Measurements from ENCODE around the gene TLL2.

Gene TLL2

DNA sequence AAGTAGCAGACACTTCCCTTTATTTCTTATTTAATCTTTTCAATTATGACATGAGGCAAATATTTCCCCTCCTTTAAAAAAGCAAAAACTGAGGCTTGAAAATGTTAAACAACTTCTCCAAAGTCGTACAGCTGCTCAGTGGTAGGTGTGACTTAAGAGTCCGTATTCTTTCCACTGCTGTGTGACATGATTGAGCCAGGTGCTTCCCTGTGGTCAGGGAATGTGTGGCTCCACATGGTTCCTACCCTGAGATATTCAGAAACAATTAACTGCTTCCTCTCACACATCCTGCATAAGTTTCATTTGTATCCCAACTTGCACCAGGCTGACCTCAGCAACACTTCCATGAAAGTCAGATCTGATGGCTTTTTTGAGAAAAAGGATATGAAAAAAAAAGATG lies 168.5 kb downstream of the TLL2 start:
- H3K4me3 ChIP-seq (ENCODE audit: low read length), result no peak overlapping the region
- peaks cover 20% of the 10 kb centered on the region for H3K9me3 ChIP-seq (ENCODE audit: control insufficient read depth, low read length)
- H3K9ac ChIP-seq (ENCODE audit: low read length), result no peak overlapping the region
- DNase-seq (ENCODE audit: low read depth), result no peak
- H3K4me1 ChIP-seq (ENCODE audit: control insufficient read depth, insufficient read depth, low read length), result no peaks in the 10 kb centered on the region
- peaks cover 10% of the 10 kb centered on the region for H3K27me3 ChIP-seq (replicated peaks; ENCODE audit: control insufficient read depth, insufficient read depth, low read length)
- H3K36me3 ChIP-seq (ENCODE audit: control insufficient read depth, insufficient read depth, low read length, severe bottlenecking), result no peaks in the 10 kb centered on the region

DNA sequence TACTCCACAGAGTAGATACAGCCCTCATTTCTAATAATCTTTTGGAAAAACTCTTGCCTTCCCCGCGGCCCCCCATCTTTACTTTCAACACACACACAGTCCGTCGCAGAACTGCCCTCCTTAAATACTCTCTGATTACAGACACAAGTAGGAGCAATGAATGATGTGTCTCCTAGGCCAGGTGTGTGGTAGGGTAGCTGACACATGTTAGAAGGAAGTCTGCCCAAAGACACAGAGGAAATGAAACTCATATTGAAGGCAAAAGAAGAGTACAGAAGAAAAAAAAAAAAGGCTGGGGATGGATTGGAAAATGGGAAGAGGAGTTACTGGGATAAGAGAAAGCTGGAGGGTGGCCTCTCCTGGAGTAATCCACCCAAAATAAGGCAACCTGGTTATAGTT lies 169.5 kb downstream of the TLL2 start:
- H3K4me3 ChIP-seq (ENCODE audit: low read length), result no peak overlapping the region
- H3K27me3 ChIP-seq (replicated peaks; ENCODE audit: control insufficient read depth, insufficient read depth, low read length), result peaks cover 10% of the 10 kb centered on the region

DNA sequence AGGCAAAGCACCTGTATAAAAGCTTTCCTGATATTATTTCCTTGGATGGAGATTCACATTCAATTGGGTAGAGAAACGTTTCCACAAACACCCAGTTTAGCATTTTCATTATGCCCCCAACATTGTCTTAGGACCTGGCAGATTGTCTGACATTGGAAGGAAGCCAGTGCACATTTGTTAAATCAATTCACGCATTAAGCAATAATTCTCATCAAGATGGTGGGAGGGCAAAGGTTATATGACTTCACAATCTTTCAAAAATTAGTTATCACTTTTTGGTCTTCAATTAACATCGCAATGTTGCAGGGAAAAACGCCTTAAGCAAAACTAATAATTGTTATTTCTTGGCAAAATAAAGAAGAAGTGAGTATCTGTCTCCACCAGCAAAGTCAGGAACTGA lies 171.3 kb downstream of the TLL2 start:
- no peak overlapping the region for H3K4me3 ChIP-seq (ENCODE audit: low read length)
- H3K9ac ChIP-seq (ENCODE audit: low read length), result no peak overlapping the region
- H3K9me3 ChIP-seq (ENCODE audit: control insufficient read depth, low read length), result peaks cover 20% of the 10 kb centered on the region
- H3K4me1 ChIP-seq (ENCODE audit: control insufficient read depth, insufficient read depth, low read length), result no peaks in the 10 kb centered on the region
- H3K27me3 ChIP-seq (replicated peaks; ENCODE audit: control insufficient read depth, insufficient read depth, low read length), result peaks cover 22% of the 10 kb centered on the region
- DNase-seq (ENCODE audit: low read depth), result no peak
- no peaks in the 10 kb centered on the region for H3K36me3 ChIP-seq (ENCODE audit: control insufficient read depth, insufficient read depth, low read length, severe bottlenecking)

More for the DNA sequence above, 169.5 kb downstream of the TLL2 start:
- Histone ChIP-seq H3K9ac (ENCODE audit: low read length) (no peak overlapping the region), H3K4me1 (ENCODE audit: control insufficient read depth, insufficient read depth, low read length) (no peaks in the 10 kb centered on the region), H3K36me3 (ENCODE audit: control insufficient read depth, insufficient read depth, low read length, severe bottlenecking) (no peaks in the 10 kb centered on the region), H3K9me3 (ENCODE audit: control insufficient read depth, low read length) (peaks cover 20% of the 10 kb centered on the region)
- no peak for DNase-seq (ENCODE audit: low read depth)

DNA sequence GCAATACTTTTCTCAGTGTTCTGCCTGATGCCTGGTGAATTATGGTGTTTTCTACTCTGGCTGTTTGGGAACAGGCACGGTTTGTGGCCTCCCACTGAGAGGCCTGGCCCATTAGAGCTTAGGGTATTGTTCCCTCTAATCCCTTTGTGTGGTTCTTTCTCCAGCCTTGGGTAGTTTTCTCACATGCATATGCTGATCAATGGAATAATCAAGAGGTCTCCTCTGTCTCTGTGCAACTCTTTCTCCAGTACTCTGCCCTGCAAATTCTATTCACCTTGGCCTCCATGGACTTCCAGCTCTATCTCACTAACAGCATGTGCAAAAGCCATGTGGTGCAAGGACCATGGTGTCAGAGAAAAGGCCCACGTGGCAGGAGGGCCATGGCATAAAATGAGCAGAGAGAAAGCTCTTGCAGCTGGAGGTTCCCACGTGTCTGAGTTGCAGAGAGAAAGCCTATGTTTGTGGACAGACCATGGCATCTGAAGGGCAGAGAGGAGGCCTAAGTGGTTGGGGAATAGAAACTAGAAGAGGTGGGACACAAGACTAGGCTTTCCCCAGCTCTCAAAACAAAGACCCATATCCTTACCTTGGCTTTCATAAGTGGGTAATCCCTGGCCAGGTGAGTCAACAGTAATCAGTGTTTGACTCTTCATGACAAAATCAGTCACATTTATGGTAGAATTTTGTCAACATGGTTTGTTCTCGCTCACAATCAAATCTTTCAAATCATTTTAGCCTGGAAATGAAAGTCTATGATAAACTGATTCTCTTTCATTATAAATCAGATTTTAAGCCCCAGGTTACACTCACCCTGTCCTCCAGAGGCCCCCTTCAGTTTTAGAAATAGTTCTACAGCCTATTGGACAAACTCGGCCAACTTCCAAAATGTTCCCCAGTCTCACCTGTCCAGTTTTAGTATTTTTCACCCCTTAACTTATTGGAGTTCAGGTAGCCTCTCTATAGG lies 172.2 kb downstream of the TLL2 start:
- H3K4me1 ChIP-seq (ENCODE audit: control insufficient read depth, insufficient read depth, low read length), result no peaks in the 10 kb centered on the region
- no peak overlapping the region for H3K4me3 ChIP-seq (ENCODE audit: low read length)
- no peaks in the 10 kb centered on the region for H3K36me3 ChIP-seq (ENCODE audit: control insufficient read depth, insufficient read depth, low read length, severe bottlenecking)
- H3K27me3 ChIP-seq (replicated peaks; ENCODE audit: control insufficient read depth, insufficient read depth, low read length), result peaks cover 28% of the 10 kb centered on the region
- H3K9ac ChIP-seq (ENCODE audit: low read length), result no peak overlapping the region
- peaks cover 17% of the 10 kb centered on the region for H3K9me3 ChIP-seq (ENCODE audit: control insufficient read depth, low read length)
- no peak for DNase-seq (ENCODE audit: low read depth)

DNA sequence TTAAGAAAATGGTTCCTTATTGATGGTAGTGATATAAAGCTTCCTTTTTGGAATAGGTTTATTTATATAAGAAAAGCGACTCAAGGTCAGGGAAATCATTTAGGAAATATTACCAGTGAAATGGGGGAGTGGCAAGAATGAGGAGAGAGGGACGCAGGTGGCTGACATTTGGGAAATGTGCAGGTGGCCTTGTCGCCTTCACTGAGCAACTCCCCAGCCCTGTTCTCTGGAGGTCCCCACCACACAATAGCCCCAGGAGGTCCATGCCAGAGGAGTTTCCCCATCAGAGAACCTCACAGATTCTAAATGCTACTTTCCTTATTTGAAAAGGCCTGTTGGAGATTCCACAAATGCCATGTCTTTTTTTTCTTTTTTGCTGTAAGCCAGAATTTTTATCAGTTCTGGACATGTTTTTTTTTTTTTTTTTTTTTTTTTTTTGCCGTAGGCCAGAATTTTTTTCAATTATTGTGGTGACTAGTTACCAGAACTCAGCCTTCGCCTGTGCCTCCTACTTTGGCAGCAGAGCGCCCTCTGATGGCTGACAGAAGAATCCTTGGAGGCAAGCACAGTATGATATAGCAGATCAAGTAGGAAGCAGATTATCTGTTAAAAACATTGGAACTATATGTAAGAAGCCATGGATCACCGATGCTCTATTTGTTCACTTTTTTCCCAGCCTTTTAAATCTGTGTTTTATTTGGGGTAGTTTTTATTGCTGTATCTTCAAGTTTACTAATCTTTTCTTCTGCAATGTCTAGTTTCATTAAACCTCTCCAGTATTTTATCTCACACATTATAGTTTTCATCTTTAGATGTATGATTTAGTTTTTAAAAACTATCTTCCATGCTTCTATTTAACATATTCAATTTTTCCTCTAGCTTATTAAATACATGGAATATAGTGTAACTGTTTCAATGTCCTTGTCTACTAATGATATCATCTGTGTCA lies 173.5 kb downstream of the TLL2 start:
- Histone ChIP-seq H3K4me3 (ENCODE audit: low read length) (no peak overlapping the region), H3K36me3 (ENCODE audit: control insufficient read depth, insufficient read depth, low read length, severe bottlenecking) (no peaks in the 10 kb centered on the region)
- DNase-seq (ENCODE audit: low read depth), result peak; percentile 85

DNA sequence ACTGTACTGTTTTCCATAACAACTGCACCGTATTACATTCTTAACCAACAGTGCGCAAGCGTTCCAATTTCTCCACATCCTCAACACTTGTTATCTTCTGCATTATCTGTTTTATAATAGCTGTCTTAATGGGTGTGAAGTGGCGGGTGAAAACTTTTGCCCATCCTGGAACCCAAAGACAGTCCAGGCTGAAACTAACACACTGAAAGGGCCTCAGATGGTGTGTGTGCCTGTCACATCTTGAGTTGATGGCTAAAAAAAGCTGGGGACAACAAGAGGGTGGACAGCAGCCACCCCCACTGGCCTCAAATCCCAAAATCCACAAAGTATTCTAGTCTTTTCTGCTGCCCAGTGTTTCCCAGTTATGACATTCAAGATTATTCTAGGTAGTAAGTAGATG lies 174.3 kb downstream of the TLL2 start:
- Histone ChIP-seq H3K27me3 (replicated peaks; ENCODE audit: control insufficient read depth, insufficient read depth, low read length) (peaks cover 28% of the 10 kb centered on the region), H3K9ac (ENCODE audit: low read length) (no peak overlapping the region), H3K36me3 (ENCODE audit: control insufficient read depth, insufficient read depth, low read length, severe bottlenecking) (no peaks in the 10 kb centered on the region), H3K9me3 (ENCODE audit: control insufficient read depth, low read length) (no peaks in the 10 kb centered on the region), H3K4me3 (ENCODE audit: low read length) (no peak overlapping the region), H3K4me1 (ENCODE audit: control insufficient read depth, insufficient read depth, low read length) (no peaks in the 10 kb centered on the region)
- DNase-seq (ENCODE audit: low read depth), result no peak

More for the DNA sequence above, 173.5 kb downstream of the TLL2 start:
- H3K4me1 ChIP-seq (ENCODE audit: control insufficient read depth, insufficient read depth, low read length), result no peaks in the 10 kb centered on the region
- peaks cover 33% of the 10 kb centered on the region for H3K27me3 ChIP-seq (replicated peaks; ENCODE audit: control insufficient read depth, insufficient read depth, low read length)
- H3K9ac ChIP-seq (ENCODE audit: low read length), result no peak overlapping the region
- H3K9me3 ChIP-seq (ENCODE audit: control insufficient read depth, low read length), result peaks cover 4% of the 10 kb centered on the region

DNA sequence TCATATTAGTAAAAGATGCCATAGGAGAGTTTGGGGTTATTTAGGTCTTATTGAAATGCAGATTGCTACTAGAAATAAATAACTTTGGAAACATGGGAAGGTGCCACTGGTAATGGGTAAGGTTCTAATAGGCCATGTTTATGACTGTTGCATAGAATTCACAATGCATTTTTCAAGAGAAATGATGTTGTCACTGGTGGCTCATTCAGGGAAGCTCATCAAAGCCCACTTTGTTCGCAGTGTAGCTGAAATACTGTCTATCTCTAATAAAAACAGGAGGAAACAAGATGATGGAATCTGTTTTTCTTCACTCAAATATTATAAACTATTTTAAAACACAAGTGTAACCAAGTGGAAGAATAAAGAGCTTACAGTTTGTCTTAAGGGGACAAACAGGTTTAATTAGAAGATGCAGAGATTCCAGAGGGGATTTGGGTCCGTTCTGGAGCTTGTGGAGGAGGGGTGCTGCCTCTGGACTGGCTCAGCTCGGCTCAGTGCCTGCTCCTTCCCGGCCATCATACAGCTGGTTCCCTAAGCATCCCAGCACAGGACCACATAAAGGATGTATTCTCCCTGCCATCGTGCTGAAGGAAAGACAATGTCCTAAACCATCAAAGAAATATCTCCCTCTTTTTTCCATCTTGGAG lies 175.3 kb downstream of the TLL2 start:
- Histone ChIP-seq H3K4me3 (ENCODE audit: low read length) (no peak overlapping the region), H3K4me1 (ENCODE audit: control insufficient read depth, insufficient read depth, low read length) (no peaks in the 10 kb centered on the region), H3K9me3 (ENCODE audit: control insufficient read depth, low read length) (no peaks in the 10 kb centered on the region), H3K27me3 (replicated peaks; ENCODE audit: control insufficient read depth, insufficient read depth, low read length) (peaks cover 32% of the 10 kb centered on the region), H3K36me3 (ENCODE audit: control insufficient read depth, insufficient read depth, low read length, severe bottlenecking) (no peaks in the 10 kb centered on the region), H3K9ac (ENCODE audit: low read length) (no peak overlapping the region)
- DNase-seq (ENCODE audit: low read depth), result no peak

DNA sequence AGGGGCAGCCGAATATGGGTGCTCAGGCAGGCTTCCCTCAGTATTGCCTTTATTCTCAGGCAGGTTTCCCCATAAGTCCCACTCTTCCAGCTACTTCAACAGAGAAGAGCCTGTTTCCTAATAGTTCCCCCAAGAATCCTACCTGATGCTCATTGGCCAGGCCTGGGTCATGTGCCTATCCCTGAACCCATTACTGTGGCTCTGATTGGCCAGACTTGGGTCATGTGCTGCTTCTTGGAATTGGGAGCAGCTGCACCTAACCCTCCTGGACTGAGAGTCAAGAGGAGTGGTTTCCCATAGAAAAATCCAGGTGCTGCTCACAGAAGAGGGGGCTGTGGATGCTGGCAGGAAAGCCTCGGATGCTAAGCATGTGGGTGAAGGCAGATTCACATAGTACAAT lies 176.6 kb downstream of the TLL2 start:
- Histone ChIP-seq H3K36me3 (ENCODE audit: control insufficient read depth, insufficient read depth, low read length, severe bottlenecking) (no peaks in the 10 kb centered on the region), H3K9me3 (ENCODE audit: control insufficient read depth, low read length) (no peaks in the 10 kb centered on the region), H3K4me1 (ENCODE audit: control insufficient read depth, insufficient read depth, low read length) (no peaks in the 10 kb centered on the region), H3K9ac (ENCODE audit: low read length) (no peak overlapping the region), H3K27me3 (replicated peaks; ENCODE audit: control insufficient read depth, insufficient read depth, low read length) (peaks cover 44% of the 10 kb centered on the region), H3K4me3 (ENCODE audit: low read length) (no peak overlapping the region)
- no peak for DNase-seq (ENCODE audit: low read depth)

DNA sequence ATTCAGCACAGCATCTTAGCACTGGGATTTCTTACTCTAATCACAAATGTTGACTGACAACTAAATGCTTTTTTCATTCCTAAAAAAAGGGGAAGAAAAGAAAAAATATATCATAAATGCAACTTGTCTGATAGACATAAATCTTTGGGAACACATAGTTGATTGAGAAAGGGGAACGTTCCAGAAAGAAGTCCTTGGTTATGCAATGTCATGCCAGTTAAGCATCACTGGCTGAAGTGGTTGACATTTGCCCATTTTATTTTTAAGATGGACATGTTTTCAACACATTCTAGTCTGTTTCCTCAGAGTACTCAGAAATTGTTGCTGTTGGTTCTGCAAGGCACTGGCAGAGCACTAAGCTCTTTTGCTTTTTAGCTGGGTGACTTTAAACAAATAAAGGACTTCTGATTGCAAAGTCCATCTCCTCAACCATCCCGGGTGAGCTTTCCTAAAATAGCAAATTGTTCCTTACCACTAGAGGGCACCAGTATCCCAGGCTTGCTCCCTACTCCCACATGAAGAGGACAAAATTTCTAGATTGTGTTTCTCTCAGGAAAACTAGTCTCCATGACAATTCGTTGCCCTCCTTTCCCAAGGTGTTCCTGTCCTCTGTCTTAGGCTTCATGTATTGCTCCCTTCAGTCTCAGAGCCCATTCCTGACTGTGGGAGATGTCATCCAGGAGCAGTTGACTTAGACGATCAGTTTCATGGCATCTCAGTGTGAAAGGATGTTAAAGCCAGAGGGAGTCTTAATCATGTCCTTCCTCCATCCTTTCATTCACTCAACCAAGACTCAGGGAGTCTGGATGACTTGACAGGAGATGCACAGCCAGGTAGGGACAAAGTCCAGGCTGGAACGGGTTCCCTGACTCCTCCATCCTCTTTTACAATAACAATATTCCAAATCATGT lies 178.9 kb downstream of the TLL2 start:
- no peaks in the 10 kb centered on the region for H3K36me3 ChIP-seq (ENCODE audit: control insufficient read depth, insufficient read depth, low read length, severe bottlenecking)
- no peak overlapping the region for H3K4me3 ChIP-seq (ENCODE audit: low read length)
- peak; percentile 81 for DNase-seq (ENCODE audit: low read depth)
- H3K9me3 ChIP-seq (ENCODE audit: control insufficient read depth, low read length), result peaks cover 3% of the 10 kb centered on the region
- H3K27me3 ChIP-seq (replicated peaks; ENCODE audit: control insufficient read depth, insufficient read depth, low read length), result peaks cover 55% of the 10 kb centered on the region
- H3K4me1 ChIP-seq (ENCODE audit: control insufficient read depth, insufficient read depth, low read length), result no peaks in the 10 kb centered on the region
- no peak overlapping the region for H3K9ac ChIP-seq (ENCODE audit: low read length)

DNA sequence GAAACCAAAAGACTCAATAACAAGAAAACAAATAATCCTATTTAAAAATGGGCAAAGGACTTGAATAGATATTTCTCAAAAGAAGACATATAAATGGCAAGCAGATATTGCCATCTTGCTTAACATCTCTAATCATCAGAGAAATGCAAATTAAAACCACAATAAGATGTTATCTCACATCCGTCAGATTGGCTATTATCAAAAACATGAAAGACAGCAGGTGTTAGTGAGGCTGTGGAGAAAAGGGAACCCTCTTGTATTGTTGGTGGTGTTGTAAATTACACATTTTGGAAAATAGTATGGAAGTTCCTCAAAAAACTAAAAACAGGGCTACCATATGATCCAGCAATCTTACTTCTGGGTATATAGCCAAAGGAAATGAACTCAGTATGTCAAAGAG lies 180.6 kb downstream of the TLL2 start:
- peaks cover 3% of the 10 kb centered on the region for H3K9me3 ChIP-seq (ENCODE audit: control insufficient read depth, low read length)
- no peaks in the 10 kb centered on the region for H3K4me1 ChIP-seq (ENCODE audit: control insufficient read depth, insufficient read depth, low read length)
- no peak overlapping the region for H3K9ac ChIP-seq (ENCODE audit: low read length)
- H3K36me3 ChIP-seq (ENCODE audit: control insufficient read depth, insufficient read depth, low read length, severe bottlenecking), result no peaks in the 10 kb centered on the region
- no peak for DNase-seq (ENCODE audit: low read depth)
- H3K4me3 ChIP-seq (ENCODE audit: low read length), result no peak overlapping the region
- H3K27me3 ChIP-seq (replicated peaks; ENCODE audit: control insufficient read depth, insufficient read depth, low read length), result peaks cover 51% of the 10 kb centered on the region

Data from adipocyte (in vitro differentiated cells).